OCI-LY3 (cell line): ENCODE results near the gene USB1.

Experiments
- CTCF ChIP-seq: fragments of 200-600, 300-600 bp; sonication (generic); IDR thresholded peaks from 2 replicates; pipeline ENCODE4 v1.5.1; 2014; ENCODE audit warnings: antibody characterized with exemption, low read length, low read depth
- EZH2phosphoT487 ChIP-seq: fragments of 200-600 bp; shearing (Covaris generic); IDR thresholded peaks from 2 replicates; pipeline ENCODE4 v1.6.1; 2018; ENCODE audit warnings: antibody characterized with exemption, mixed run types, low read depth

- TF ChIP-seq CTCF = no peak
- no peak for TF ChIP-seq EZH2phosphoT487
These were observed 42.5 kb downstream of the USB1 start for GRCh38 chr16:58043571-58044155.
